Activated effector memory CD4-positive, alpha-beta T cell treated with Interleukin-2 at 50 U/mL for 16 hours (primary cell): ENCODE data around the gene ABHD12.

Experiments used
- DNase-seq: peaks from one replicate; pipeline ENCODE4 v3.0.0-alpha.2; 2020

The ABHD12 gene

DNA sequence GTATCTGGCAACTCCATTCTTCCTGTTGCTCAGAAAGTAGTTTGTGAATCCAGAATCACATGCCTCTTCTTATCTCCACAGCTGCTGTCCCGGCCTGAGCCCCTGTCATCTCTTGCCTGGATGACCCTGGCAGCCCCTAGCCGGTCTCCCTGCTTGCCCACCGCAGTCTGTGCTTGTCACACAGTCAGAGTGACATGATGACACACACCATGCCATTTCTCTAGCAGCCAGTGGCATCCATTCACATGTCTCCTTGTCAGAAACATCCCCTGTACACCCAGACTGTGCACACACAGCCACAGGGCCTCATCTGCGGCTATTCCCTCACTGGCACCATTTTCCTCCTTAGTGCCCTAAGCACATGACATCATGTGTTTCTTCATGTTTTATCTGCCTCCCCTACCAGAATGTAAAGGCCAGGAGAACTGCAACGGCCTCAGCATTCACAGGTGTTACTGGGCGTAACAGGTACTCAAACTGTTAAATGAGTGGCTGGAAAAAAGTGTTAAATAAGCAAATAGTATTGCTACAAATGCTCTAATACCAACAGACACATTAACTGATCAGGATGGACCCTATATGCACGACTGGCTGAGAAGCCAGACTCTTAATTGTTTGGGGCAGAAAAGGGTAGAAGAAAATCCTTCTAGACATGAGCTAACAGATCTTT, 9.6 kb downstream of the ABHD12 start:
- no peak for DNase-seq

DNA sequence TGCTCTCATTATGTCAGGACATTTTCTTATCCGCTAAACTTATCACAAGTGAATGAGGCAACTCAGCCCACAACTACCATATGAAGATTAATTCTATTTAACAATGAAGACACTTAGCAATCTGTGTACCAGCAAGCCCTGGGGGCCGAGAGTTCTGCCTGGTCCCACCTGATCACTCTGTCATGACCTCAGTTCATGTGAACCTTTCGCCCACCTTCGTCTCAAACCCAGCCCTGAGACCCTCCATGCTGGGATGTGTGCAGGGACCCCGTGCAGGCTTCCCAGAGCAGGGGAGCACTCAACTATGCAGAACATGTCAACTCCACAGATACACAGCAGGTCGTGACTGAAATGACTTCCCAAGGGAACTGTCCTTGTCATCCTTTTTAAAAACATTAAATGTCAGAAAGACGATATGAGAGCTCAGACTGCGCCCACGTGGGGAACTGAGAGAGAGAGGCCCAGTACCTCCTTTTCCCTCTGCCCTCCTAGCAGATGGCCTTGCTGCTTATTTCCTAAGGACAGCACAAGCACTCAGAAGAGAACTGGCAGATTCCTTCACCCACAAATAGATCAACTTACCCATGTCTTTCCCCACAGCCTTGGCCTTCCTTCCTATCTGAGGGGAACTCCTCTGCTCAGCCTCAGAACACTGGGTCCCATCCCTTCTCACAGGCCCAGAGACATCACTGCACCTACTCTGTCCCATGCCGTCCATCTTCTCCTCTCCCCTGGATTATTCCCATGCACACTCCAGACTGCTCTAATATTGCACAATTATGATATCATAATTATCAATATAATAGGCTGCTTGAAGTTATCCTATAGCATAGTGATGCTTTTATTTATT, 11.5 kb downstream of the ABHD12 start:
- no peak for DNase-seq

DNA sequence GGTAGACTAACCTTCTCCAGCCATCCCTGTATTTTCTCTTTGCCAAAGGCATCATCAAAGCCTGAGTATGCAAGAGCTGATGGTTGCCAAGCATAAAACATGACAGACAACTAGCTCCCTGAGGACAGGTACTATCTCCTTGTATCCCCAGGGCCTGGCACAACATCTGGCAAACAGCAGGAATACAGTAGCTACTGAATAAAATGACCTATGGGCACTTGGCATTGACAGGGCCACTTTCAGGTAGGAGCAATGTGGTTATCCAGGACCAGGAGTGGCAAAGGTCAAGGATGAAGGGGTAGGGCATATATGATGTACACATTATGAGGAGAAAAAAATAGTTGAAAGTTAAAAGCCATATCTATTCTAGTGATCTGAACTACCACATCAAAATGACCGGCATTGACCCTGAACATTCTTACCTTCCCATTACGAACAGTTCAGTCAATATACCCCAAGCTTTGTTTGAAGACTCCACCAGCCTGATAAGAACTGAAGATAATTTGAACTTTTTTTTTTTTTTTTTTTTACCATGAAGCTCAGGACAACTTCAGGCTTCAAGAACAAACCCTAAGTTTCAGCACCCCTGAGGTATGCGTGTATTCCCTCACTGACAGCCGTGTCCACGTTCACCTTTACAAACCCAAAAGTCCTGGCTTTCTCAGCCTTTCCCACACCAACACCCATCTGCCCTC, 12.3 kb downstream of the ABHD12 start:
- no peak for DNase-seq

DNA sequence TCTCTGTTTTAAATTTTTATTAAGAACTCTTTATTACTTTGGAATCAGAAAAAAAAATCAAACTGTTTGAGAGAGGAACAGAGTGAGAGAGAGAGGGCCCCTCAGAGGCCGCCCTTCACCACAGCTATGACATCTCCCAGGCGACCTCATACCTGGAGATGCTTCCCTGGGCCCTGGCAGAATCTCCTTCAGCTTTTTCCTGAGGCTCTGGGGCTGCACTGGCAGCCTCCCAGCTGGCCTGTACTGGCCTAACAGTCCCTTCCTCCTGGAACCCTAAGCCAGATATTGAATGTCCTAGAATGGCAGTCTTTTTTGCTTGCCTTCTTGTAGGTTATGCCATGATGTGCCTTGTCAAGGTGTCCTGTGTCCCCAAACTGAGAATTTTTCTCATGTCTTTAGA, 13.7 kb downstream of the ABHD12 start:
- no peak for DNase-seq

DNA sequence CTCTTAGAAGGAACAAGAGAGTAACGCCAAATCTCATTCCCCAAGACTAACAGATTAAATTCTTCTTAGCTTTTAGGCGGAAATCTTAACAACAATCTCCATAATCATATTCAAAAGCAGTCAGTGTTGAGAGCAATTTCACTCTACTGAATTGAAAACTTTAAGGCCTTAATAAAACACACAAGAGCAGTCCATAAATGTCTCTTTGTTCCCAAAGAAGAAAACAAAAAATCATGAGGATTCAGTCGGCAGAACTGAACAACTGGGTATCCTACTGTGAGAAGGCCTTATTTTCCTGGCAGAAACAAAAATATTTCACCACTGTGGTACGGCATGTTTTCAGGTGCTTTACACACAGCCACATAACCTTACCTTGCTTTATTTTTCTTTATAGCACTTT, 14.4 kb downstream of the ABHD12 start:
- no peak for DNase-seq

DNA sequence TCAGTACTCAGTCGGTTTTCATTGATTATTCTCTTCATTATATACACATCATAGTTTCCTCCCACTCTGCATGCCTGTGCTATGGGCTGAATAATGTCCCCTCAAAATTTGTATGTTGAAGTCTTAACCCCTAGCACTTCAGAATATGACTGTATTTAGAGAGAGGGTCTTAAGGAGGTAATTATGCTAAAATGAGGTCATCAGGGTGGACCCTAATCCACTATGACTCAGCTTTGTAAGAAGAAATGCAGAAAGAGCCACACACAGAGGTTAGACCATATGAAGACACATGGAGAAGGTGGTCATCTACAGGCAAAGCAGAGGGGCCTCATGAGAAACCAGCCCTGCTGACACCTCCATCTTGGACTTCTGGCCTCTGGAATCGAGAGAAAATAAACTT, 15.8 kb downstream of the ABHD12 start:
- no peak for DNase-seq

DNA sequence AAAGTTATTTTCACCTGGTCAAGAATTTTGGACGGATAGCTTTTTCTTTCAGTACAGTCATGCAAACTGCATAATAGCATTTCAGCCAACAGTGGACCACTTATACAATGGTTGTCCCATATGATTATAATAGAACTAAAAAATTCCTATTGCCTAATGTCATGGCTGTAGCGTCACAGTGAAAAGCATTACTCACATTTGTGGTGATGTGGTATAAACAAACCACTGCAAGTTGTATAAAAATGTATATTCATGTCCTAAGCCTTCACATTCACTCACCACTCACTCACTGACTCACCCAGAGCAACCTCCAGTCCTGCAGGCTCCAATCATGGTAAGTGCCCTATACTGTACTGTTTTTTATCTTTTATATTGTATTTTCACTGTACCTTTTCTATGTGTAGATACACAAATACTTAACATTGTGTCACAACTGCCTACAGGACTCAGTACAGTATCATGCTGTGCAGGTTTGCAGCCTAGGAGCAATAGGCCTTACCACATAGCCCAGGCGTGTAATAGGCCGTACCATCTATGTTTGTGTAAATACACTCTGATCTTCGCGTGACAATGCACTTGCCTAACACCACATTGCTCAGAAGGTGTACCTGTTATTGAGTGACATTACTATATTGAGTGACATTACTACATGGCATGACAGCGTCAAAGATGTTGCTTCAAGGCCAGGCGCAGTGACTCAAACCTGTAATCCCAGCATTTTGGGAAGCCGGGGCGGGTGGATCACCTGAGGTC, 17.9 kb downstream of the ABHD12 start:
- no peak for DNase-seq

DNA sequence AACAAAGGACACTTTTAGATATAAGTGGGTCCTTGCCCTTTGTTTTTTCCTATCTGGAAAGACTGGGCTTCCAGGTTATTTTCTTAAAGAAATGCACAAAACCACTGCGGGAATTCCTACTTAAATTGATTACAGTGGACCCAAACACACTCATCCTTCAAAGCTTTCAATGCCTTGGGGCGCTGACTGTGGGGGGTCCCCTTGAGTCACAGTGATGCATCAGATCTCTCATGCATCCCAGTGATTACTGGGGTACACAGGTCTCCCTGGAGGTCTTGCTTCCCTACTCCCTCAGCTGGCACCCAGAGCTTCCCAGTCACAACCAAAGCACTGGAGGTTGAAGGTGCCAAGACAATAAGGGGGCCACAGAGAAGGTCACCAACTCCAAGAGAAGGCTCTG, 20.7 kb downstream of the ABHD12 start:
- DNase-seq: no peak

DNA sequence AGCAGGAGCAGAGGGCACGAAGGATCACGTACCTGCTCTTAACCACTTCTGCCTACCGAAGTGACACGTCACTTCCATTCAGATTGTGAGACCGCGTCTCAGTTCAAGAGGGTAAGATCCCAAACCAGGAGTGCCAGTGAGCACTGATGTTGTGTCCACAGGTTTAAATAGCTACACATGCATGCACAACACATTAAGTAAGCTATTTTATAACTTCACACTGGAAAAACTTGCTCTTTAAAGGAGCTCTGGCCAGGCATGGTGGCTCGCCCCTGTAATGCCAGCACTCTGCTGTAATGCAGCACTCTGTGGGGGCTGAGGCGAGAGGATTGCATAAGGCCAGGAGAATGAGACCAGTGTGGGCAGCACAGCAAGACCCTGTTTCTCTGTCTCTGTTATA, 21.1 kb downstream of the ABHD12 start:
- no peak for DNase-seq

DNA sequence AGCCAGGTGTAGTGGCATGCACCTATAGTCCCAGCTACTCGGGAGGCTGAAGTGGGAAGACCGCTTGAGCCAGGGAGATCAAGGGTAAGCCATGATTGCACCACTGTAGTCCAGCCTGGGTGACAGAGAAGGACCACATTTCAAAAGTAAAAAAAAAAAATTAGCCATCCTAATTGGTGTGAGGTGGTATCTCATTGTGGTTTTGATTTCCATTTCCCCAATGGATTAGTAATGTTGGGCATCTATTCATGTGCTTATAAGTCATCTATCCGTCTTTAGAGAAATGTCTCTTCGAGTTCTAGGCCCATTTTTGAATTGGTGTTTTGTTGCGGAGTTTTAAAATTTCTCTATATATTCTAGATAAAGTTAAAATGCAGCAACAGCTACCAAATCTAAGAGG, 21.7 kb downstream of the ABHD12 start:
- no peak for DNase-seq

DNA sequence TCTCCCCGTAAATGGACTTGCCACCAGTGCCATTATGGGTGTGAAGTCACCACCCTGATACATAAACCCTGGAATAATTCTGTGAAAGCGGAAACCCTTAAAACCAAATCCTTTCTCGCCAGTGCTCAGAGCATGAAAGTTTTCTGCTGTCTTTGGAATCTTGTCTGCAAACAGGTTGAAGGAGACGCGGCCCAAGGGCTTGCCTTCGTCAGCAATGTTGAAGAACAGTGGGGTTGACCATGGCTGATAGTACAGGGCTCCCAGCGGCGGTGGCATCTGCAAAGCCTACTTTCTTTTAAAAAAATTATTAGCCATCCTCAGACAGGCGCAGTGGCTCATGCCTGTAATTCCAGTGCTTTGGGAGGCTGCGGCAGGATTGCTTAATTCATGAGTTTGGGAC, 22.1 kb downstream of the ABHD12 start:
- DNase-seq: no peak

DNA sequence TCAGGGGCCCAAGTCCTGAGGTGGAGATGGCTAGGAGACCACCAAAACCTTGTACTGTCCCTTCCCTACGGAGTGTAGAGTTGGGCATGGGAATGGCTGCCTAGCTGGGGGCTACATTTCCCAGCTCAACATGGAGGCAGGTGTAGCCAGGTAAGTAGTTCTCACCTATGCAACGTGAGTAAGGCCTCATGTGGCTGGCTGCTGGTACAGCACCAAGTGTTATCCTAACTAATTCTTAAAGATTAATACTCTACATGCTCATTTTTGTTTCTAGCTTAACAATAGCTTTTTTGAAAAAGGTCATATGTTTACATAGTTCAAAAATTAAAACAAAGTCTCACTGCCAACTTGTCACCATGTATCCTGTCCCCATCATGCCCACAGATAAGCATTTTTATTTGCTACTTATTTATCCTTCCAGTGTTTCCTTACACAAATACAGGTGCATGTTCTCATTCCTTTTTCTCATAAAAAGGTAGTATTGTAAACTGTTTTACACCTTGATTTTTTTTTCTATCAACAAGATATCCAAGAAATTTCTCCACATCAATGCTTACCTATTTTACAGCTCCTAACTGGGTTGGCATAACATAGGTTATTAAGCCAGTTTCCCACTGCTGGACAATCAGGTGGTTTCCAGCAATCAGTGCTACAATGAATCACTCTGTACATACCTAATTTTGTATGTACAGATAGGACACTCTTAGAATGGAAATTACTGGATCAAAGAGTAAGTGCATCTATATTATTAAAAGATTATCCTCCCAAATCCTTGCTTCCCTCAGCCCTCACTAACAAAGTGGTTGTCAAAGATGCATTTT, 25.5 kb downstream of the ABHD12 start:
- DNase-seq: no peak

DNA sequence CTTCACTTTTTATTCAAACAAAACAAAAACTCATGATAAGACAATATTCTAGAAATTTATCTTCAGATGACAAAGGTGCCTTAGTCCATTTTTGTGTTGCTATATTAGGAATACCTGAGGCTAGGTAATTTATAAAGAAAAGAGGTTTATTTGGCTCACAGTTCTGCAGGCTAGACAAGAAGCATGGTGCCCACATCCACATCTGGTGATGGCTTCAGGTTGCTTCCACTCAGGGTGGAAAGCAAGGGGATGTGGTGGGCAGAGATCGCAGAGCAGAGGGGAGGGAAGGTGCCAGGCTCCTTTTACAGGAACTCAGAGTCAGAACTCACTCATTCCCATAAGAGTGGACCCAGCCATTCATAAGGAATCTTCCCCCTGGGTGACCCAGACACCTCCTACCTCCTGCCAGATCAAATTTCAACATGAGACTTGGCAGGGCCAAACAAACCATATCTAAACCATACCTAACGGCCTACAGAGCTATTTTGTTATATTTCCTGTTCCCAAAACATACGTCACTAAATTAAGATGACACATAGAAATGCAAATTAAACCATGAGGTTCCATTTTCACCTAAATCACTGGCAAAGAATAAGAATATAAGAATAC, 26.4 kb downstream of the ABHD12 start:
- DNase-seq: no peak

DNA sequence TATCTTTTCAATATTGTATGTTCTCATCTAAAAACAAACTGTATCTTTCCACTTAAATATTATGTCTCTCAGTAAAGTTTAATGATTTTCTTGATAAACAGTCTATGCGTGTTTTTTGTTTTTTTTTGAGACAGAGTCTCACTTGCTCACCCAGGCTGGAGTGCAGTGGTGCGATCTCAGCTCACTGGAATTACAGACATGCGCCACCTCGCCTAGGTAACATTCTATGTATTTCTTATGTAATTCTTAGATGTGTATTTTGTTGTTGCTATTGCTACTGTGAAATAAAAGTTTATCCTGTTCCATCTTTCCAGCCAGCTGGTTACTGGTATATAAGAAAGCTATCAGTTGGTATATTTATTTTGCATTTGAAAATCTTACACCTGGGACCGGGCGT, 29.4 kb downstream of the ABHD12 start:
- no peak for DNase-seq

DNA sequence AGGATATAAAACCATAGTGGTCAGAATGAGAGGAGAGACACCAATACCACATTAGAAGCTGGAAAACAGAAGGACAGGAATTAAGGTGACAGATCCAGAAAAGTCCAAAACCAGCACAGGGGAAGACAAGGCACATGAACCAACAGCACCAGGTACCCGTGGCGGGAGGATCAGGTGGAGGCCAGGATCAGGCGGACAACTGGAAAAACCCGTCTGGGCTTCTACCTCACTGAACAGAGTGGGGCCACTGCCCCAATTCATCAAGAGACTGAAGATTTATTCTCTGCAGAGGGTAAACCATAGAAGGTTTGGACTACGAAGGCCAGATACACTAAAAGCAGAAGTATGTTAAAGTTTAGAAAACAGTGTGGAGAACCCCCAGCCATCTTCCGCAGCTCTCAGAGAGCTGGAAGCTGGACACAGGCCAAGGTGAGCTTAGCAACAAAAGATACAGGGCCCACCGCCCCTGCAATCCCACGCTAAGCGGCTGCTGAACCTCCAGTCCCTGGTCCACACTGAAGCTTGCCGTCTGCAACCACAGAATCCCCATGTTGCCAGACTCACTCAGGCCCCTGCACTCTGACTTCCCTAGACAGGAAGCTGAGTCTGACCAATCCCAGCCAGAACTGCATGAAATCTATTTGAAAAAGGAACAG, 29.9 kb downstream of the ABHD12 start:
- DNase-seq: no peak

DNA sequence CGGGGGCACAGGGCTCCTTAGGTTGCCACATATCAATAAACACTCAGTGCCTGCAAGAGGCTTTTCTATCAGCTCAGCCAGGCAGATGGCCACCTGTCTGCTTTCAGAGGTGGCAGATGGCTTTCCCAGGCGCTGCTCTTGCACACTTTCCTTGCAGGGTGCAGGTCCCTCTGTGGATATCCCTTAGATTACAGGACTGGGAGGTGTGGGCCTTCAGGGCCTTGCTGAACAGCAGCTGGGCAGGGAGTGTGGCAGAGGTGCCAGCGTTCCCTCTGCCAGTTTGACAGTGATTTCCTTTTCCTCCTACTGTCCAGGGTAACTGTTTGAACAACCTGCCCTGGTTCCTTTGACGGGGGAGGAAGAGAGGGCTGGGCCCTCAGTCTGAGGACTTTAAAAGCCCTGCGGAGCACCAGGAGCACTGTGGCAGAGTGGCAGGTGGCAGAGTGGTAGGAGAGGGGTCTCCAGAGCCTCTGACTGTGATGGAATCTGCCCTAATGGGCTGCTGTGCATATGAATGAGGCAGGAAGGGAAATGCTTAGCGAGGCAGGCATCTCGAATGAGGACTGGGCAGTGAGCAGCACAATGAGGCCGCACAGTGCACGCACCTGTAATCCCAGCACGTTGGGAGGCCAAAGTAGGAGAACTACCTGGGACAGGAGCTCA, 34.2 kb downstream of the ABHD12 start:
- no peak for DNase-seq

DNA sequence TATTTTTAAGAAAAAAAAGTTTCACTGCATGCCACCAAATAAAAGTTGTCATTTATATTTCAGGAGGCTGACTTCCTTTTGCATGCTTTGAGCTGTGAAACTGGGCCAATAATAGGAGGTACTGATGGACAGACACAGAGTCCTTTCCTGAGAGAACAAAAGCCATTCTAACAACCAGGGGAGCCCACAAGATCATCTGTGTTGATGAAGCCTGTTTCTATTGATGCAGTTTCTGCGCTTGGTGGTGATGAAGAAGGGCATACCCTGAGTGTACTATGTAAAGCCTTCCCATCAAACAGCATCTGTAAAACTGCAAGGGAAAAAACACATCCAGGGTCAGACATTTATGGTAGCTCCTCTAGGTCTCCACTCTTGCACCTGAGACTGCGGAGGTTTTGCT, 34.8 kb downstream of the ABHD12 start:
- DNase-seq: no peak

DNA sequence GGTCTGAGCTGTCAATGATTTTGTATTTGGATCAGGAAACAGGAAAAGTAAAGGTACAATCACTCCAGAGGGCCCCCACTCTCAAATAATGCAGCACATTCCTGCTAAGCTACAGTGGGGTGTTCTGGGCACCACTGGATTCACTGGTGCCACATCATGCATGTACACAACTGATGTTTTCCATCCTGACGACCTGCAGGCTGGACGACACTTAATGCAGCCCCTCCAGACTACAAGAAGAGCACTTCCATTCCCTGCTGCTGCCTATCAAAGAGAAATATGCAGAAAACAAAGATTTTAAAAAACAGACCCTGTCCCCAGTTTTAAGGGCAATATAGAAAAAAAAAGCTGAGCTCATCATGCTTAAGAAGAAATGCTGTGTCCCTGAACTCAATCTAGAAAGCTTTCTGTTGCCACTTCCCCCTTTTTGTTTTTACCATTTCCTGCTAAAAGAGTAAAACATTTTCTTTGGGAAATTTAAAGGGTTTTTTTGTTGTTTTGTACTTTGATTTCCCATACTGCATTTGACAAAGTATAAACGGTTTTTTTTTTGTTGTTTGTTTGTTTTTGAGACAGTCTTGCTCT, 35.5 kb downstream of the ABHD12 start:
- no peak for DNase-seq

DNA sequence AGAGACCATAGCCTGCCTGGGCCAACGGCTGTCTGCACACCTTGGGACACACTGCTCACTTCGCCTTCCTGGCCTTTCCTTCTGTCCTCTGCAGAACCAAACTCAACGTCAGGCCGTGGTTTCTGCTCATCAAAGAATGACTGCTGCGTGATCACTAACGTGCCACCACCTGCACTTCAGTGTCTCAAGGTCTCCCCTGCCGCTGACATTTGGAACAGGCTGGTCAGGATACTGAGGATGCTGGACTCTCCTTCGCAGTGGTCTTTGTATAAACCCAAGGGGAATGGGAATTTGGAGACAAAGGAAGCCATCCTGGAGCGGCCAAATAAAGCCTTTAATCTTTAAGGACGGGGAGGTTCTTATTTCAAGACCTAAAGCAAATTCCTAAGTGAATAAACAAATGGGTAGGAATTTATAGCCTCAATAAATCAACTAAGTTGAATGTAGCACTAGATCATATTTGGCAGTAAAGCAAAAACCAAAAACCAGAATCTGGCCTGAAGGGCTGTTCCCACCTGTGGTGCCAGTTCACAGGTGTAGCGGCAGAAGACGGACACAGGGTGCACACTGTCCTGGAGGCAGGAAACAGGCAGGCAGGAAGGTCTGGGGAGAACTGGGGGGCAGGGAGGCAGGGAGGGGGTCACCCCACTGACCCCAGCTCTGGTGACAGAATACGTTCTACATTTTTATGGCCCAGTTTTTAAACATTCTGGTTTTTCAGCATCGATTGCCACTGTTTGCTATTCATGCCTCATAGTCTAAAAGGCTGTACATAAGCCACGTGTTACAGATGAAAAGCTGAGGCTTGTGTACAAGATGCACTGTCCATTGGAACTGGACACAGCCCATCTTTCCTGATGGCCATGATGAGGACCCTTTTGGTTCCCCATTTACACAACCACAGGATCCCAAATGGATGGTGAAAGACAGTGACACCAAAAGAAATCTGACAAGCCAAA, 36.6 kb downstream of the ABHD12 start:
- no peak for DNase-seq
